ENCODE results near the gene TBC1D1.

TBC1D1 gene

GRCh38 chr4:38060829-38061431, 170.0 kb downstream of the TBC1D1 start:
- DNase-seq, result no peak

GRCh38 chr4:38062088-38062775, 171.3 kb downstream of the TBC1D1 start:
- peak; percentile 13 for DNase-seq

DNA sequence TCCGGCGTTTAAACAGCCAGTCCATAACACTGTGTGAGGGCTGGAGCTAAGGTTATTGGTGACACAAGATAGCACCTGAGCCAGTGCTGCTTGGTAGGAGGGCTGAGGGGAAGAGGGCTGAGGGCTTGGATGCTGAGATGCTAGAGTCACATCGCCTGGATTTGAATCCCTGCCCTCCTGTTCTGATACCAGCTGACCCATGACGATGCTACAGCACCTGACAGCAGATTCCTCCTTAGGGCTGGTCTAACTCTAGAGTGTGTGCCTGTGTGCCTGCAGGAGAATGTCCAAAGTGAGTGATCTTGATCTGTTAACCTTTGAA, 171.9 kb downstream of the TBC1D1 start:
- no peak for DNase-seq

GRCh38 chr4:38065176-38065575, 174.3 kb downstream of the TBC1D1 start:
- no peak for DNase-seq

GRCh38 chr4:38065900-38066299, 175.0 kb downstream of the TBC1D1 start:
- no peak for DNase-seq

DNA sequence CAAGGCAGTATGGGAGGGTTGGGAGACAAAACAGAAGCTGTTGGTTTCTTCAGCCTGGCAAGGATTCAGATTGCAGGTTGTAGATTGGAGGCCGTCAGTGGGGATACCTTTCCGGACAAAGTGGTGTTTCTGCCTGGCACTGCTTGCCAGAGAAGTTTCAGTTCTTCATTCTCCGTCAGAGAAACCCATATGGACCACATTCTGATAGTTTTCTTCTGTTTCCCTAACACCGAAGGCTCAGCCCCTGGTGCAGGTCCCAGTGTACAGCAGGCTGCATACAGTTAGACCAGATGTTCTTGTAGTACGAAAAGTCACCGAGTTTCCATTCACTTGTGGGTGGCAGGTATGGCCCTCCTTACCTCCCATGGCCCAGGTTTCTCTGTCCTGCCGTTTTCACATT, 176.6 kb downstream of the TBC1D1 start:
- no peak for DNase-seq

DNA sequence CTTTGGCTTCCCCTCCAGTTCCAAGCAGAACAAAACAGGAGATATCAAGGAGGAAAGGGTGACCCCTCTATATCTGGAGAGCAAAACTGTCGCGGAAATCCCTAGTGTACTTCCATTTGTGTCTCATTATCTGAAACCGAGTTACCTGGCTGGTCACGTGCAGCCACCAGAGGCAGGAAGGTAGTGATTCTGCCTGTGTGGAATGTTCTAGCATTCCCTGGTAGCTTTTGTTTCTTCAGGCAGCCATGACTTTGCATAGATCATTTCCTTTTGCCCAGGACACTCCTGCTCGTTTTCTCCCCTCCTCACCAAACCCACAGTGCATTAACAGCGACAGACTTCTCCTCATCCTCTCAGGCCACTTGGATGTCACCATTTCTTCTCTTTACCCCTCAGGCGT, 177.2 kb downstream of the TBC1D1 start:
- DNase-seq, result no peak

- no peak for DNase-seq
These were observed 178.4 kb downstream of the TBC1D1 start for GRCh38 chr4:38069271-38069760.

DNA sequence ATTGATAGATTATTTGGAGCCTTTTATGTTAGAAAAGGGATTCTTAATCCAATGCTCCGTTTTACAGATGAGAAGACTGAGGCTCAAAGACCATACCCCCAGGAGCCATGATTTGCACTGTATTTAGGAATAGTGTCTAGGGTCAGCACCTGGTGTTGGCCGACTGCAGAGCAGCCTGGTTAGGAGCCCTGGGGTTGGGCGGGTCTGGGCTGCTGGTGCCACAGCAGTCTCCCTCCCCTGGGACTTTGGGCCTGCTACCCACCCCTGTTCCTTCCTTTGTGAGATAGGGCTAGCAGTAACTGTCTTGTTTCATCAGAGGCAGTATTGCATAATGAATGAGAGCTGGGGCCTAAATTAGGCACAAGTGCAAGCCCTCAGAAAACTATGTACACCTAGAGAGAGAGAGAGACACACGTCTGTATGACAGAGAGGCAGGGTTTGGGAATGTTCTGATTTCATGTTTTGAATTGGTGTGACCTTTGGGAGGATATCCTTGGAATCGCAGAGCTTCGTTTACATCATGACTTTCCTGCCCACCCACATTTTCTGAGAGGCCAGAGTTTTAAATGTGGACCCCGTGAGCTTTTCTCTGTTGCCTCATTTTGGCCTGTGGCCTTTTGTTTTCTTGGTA, 181.0 kb downstream of the TBC1D1 start:
- no peak for DNase-seq

DNA sequence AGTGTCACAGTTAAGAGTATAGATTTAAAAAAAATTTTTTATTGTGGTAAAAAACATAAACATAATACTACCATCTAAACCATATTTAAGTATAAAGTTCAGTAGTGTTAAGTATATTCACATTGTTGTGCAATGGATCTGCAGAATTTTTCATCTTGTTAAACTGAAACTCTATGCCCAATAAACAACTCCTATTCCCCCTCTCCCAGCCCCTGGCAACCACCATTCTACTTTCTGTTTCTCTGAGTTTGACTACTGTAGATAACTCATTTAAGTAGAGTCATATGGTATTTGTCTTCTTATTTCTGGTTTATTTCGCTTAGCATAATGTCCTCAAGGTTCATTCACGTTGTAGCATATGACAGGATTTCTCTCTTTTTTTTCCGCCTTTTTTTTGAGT, 181.7 kb downstream of the TBC1D1 start:
- DNase-seq, result no peak

DNA sequence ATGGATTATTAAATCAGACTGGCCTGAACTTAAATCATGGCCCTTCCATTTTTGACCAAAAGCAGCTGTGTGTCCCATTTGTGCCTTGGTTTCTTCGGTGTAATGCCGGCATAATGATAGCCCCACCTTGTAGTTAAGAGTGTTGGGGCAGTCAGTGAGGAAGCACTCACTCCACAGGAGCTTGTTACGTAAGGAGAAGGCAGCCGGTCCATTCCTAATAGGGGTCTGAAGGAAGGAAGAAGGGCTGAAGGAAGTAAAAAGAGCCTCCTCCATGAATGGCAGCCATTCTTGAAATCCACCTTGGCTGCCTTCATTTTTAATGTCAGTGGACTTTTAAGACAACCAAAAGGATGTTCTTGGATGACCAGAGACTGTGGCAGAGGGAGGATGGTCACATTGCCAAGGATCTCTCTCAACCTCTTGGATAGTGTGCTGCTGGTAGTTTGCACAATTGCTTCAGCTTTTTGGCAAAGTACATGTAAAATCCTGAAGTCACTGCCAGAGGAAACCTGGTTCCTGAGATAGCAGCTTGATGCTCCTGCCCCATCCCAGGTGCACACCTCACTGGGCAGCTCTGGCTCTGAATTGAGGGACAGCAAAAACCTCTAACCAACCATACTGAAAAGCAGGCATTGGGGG, 182.8 kb downstream of the TBC1D1 start:
- DNase-seq, result no peak

DNA sequence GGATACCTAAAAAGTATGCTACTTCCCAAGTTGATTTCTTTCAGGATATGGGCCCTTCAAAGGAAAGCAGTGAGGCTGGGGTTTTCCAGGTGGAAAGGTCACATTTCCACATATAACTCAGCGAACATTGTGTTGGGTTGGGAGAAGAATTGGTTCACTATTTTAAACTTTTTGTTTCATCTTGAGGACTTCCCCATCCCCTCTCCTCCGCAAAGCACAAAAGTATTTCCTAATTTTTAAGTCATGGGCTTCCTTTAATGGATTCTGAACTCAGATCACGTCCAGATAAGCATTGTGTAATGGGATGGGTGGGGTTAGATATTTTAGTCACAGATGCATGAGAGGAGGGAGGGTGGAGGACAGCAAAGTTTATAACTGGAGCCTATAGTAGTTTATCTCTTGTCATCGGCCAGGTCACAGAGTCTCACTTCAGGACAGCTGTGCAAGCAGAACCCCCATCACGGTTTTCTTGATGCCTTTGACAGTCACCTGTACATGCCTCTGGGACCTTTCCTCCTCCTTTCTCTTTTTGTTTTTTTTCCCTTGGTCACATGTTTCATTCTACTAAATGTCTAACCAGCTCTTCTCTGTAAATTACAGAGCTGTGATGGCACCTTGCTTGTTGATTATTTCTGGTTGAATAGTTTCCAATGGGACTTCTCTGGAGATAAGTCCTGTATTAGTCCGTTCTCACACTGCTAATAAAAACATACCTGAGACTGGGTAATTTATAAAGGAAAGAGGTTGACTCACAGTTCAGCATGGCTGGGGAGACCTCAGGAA, 184.7 kb downstream of the TBC1D1 start:
- DNase-seq, result no peak

- no peak for DNase-seq
These were observed 185.3 kb downstream of the TBC1D1 start for GRCh38 chr4:38076153-38076669.

GRCh38 chr4:38077791-38078489, 187.1 kb downstream of the TBC1D1 start:
- DNase-seq, result no peak

GRCh38 chr4:38078590-38079421, 187.9 kb downstream of the TBC1D1 start:
- no peak for DNase-seq

DNA sequence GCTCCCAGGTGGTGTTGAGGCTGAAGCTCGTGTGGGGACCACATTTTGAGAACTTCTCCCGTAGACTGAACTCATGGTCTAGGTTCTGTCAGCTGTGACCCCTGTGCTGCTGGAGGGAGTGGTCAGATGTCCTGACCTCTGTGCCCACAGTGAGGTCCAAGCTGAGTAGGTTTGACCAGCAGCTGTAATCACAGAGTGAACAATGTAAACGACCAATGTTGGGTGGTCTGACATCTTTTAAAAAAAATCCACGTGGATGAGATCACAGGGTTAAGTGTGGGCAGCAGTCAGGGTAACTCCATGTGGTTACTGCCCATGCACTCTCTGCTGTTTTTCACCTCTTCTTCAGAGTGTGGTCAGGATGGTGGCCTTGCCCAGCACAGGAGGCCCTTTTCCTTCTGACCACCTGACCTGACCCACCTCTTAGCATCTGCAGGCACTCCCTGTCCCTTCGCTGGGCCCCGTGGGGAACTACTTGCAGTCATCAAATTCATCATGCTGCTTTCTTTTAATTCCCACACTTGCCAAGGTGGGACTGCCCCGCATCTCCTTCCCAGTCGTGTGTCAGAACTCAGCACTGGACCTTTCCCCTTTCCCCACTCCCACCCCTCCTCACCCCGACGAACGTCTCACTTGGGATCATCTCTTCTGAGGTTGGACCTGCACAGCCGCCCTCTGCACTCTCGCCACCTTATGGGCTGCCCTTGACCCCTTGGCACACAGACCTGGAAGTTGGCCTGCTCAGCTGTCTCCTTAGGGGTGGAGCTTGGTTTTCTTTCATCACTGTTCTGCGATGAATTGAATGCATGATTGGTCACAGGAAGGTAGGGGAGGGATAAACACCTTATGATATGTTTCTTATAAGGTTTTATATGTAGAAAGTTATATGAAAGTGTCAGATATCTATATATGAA, 189.4 kb downstream of the TBC1D1 start:
- DNase-seq, result no peak

DNA sequence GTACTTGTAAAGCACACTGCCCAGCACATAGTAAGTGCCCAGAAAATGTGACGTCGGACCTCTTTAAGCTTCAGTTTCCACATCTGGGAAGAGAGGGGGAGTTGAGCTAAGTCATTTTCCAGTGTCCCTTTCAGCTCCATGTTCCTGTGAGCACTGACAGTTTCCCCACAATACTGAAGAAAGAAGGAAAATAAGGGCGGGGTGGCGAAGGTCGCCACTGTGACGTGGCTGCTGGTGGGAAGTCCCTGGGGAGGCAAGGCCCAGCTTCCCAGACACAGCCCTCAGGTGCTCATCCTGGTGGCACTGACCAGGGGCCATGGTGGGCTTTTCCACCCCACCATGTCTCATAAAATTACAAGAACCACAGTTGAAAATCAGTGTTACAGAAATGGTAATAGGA, 191.1 kb downstream of the TBC1D1 start:
- no peak for DNase-seq

GRCh38 chr4:38082424-38083385, 191.8 kb downstream of the TBC1D1 start:
- DNase-seq, result no peak
